ENCODE data around the gene XCL1.

DNA sequence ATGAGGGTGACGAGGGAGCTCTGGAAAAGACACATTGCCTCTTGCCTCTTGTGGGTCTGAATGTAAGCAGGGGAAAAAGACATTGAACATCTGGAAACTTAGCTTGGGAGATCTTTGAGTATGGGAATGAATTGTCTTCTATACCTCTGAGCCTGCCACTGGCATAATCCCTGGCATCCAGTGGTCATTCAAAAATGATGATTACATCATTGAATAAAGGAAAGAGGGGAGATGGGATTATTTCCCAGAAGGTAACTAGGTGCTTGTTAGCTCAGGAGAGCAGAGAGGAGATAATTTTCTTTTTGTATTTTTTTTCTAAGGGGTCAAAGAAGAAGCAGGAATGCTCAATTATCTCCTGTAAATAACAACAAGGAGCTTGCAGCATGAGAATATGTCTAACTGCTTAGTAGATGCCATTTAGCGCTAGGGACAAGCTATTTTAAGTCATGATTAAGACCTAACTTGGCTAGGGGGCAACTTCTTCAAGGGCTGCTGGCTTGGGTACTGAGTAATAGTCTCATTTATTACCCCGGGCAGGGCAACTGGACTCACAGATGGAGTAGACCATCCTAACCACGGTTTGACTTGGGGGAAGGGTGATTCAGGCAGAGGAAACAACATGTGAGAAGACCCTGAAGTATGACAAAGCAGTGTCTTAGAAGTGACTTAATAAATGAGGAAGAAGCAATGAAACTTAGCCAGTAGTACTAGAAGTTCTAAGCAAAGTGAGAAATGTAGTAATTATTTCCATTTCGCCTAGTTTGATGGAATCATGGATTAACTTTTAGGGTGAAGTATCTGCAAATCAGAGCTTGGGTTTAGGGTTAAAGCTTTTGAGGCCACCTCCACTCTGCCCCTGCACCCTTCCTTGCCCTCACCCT lies 21.6 kb upstream of the XCL1 start:
- no peak for TF ChIP-seq ARNT (IDR thresholded peaks at IDR 0.05)
- TF ChIP-seq FOXA1 (IDR thresholded peaks at IDR 0.05) = no peak

Measured in HEK293T (cell line).